HUES6 (cell line): ENCODE results near the gene KLK13.
A peak's percentile ranks its signal among the peaks of the same experiment; 100 is the strongest.

Source experiments
- H3K27ac ChIP-seq: 2 replicates; pipeline ENCODE4 v1.7.0; 2013; ENCODE audit warnings: low read depth, mild to moderate bottlenecking, low read length, inconsistent platforms
- H3K27me3 ChIP-seq: 2 replicates; pipeline ENCODE4 v1.6.1; 2013; ENCODE audit warnings: low read length; ENCODE audit not compliant: control insufficient read depth, insufficient read depth
- H3K36me3 ChIP-seq: 2 replicates; pipeline ENCODE4 v1.6.1; 2013; ENCODE audit warnings: low read length; ENCODE audit not compliant: control insufficient read depth, insufficient read depth
- H3K4me1 ChIP-seq: 2 replicates; pipeline ENCODE4 v1.6.1; 2013; ENCODE audit warnings: low read length; ENCODE audit not compliant: control insufficient read depth, insufficient read depth
- H3K4me3 ChIP-seq: 2 replicates; pipeline ENCODE4 v1.5.1; 2013; ENCODE audit warnings: low read depth, low read length
- H3K9ac ChIP-seq: one replicate; pipeline ENCODE4 v1.6.1; 2013; ENCODE audit warnings: mild to moderate bottlenecking, low read length
- H3K9me3 ChIP-seq: 2 replicates; pipeline ENCODE4 v1.6.1; 2013; ENCODE audit warnings: low read depth, low read length; ENCODE audit not compliant: control insufficient read depth, insufficient read depth

The KLK13 gene

DNA sequence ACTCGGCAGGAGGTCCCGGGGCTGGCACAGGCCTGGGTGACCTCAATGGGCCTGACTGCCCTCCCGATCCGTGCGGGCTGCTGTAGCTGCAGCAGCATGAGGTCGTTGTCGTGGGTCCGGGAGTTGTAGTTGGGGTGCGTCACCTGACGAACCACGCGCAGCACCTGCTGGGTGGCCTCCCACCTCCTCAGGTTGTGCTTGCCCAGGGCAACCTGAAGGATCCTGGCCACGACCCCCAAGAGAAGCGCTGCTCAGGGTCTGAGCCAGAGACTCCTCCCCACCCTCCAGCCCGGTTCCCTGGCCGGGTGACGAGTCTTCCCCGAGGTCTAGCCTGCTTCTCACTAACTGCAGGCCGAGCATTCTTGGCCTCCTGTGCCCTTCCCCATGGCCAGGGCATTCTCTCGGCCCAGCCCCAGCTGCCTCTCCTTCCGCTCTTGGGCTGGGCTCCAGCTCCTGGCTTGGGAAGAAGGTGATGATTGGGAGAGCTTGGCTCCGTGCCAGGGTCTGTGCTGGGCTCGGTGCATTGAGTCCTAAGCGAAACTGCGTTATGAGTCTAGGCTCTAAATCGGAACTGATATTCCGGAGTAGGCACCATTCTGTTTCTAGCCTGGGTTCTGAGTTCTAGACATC lies 14.7 kb upstream of the KLK13 start:
- Histone ChIP-seq H3K4me3 (no peak overlapping the region), H3K27me3 (peaks cover 4% of the 10 kb centered on the region; the same call in 1 of the 2 replicates), H3K36me3 (no peaks in the 10 kb centered on the region), H3K9ac (no peak overlapping the region), H3K27ac (no peak overlapping the region), H3K9me3 (no peaks in the 10 kb centered on the region), H3K4me1 (peaks cover 10% of the 10 kb centered on the region; the same call in 1 of the 2 replicates)

DNA sequence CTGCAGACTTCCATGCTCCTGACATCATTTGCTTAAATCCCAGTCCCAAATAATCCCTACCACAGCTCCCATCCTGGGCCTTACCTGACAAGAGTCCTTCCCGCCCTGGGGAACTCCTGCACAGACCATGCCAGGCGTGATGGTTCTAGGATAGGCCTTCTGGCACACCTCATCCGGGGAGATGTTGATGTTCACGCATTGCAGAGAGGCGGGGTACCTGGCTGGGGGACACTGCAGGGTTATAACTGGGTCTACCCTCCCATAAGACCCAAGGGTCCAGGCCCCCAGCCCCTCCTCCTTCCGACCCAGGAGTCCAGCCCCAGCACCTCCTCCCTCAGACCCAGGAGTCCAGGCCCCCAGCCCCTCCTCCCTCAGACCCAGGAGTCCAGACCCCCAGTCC lies 13.8 kb upstream of the KLK13 start:
- Histone ChIP-seq H3K9me3 (no peaks in the 10 kb centered on the region), H3K27me3 (peaks cover 4% of the 10 kb centered on the region; the same call in 1 of the 2 replicates), H3K9ac (no peak overlapping the region), H3K4me1 (peaks cover 10% of the 10 kb centered on the region; the same call in 1 of the 2 replicates), H3K4me3 (no peak overlapping the region), H3K36me3 (no peaks in the 10 kb centered on the region), H3K27ac (no peak overlapping the region)

DNA sequence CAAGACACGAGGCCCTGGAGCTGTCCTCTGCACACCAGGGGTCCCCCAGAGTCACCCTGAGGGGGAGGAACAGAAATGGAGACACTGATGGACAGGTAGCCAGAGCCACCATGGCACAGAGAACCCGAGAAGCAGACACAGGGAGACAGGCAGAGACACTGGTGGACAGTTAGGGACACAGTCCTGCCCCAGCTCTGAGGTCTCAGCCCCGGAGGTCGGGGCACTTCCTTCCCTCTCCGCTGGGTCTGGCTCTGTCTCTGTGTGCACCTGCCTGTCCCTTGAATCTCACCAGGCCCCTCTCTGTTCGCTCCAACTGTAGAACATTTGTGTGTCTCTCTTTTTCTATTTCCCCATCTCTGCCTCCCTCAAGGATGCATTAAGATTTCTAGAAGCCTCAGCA lies 13.2 kb upstream of the KLK13 start:
- no peak overlapping the region for H3K4me3 ChIP-seq
- peaks cover 3% of the 10 kb centered on the region; the same call in 1 of the 2 replicates for H3K9me3 ChIP-seq
- peaks cover 10% of the 10 kb centered on the region; the same call in 1 of the 2 replicates for H3K4me1 ChIP-seq
- peaks cover under 1% of the 10 kb centered on the region; the same call in 1 of the 2 replicates for H3K27me3 ChIP-seq
- H3K27ac ChIP-seq: no peak overlapping the region
- H3K36me3 ChIP-seq: no peaks in the 10 kb centered on the region
- H3K9ac ChIP-seq: no peak overlapping the region

DNA sequence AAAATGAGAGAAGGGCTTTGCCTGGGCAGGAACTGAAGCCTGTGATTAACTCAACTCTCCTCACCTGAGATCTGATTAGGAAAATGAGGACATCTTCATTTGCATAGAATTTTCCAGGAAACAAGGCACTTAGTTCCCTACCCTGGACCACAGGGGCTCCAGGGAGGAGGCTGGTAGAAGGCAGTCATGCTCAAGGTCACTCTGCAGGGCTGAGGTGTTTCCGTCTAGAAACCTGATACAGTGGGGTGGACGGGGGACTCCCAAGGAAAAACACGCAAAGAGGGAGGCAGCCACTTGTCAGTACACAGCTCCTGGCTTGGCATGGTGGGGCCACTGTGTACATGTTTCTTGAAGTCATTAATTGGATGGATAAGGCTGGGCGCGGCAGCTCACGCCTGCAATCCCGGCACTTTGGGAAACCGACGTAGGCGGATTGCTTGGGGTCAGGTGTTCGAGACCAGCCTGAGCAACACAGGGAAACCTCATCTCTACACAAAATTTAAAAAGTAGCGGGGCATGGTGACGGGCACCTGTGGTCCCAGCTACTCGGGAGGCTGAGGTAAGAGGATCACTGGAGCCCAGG lies 11.8 kb upstream of the KLK13 start:
- Histone ChIP-seq H3K9me3 (peaks cover 5% of the 10 kb centered on the region; the same call in 1 of the 2 replicates), H3K4me1 (peaks cover 6% of the 10 kb centered on the region; the same call in 1 of the 2 replicates), H3K27me3 (no peaks in the 10 kb centered on the region), H3K9ac (no peak overlapping the region), H3K27ac (no peak overlapping the region), H3K36me3 (no peaks in the 10 kb centered on the region), H3K4me3 (no peak overlapping the region)

DNA sequence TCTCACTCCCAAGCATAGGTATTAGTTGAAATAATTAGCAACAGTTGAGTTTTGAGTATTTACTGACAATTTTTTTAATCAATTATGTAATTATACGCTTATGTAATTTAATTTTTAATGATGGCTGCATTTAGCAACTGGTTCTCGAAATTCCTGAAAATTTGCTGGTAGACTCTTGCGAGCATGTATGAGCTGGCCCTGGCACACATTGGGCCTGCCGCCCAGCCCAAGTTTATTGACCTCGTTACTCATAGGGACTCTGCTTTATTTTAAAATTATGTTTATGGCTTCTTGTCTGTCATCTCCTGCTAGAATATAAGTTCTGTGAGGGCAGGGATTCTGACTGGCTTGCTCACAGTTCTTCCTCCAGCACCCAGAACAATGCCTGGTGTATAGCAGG lies 11.1 kb upstream of the KLK13 start:
- Histone ChIP-seq H3K4me3 (no peak overlapping the region), H3K36me3 (no peaks in the 10 kb centered on the region), H3K9me3 (peaks cover 5% of the 10 kb centered on the region; the same call in 1 of the 2 replicates), H3K4me1 (peaks cover 6% of the 10 kb centered on the region; the same call in 1 of the 2 replicates), H3K27ac (no peak overlapping the region), H3K9ac (no peak overlapping the region), H3K27me3 (no peaks in the 10 kb centered on the region)

DNA sequence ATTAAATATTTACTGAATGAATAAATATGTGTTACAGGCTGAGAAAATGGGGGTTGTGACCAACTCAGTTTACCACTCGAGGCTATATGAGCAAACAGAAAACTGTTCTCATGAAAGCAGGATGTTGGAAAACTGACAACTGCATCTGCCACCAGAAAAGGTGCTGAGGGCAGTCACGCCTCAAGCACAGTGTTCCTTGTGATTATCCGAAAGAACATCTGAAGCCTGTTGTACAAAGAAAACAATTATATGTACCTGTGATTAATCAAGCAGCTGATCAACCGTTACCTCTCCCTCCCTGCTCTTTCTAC lies 6.2 kb upstream of the KLK13 start:
- Histone ChIP-seq H3K4me3 (no peak overlapping the region), H3K27me3 (peaks cover 6% of the 10 kb centered on the region; the same call in 1 of the 2 replicates), H3K4me1 (0 out of 2 replicates have a peak, but pooled peaks cover 2% of the 10 kb centered on the region), H3K27ac (no peak overlapping the region), H3K36me3 (no peaks in the 10 kb centered on the region), H3K9ac (no peak overlapping the region), H3K9me3 (peaks cover 7% of the 10 kb centered on the region; the same call in 1 of the 2 replicates)

DNA sequence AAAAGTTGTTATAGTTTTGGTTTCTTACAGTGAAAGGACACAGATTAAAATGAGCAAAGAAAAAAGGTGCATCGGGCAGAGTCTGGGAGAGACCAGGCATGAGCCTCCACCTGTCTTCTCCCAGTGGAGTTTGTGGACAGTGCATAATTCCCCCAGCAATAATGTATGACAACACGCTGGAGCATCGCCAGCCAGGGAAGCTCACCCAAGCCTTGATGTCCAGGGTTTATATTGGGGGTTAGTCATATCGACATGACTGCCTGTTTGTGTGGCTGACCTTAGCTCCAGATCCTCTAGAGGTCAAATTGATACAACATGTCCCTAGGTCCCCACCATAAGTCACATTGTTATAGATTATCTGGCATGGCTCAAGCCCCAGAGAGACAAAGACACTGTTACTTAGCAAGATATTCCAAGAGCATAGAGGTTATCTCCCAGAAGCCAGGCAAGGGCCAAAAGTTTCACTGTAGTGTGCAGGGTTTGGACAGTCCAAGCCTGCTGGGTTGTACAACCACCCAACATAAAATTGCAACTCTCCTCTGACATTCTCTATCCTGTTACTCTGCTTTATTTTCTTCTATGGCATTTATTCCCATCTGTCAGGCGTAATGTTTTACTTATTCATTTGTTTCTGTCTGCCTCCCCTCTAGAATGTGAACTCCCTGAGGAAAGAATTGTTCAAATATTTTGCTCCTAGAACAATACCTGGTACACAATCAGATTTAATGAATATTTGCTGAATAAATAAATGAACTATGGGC lies 5.6 kb upstream of the KLK13 start:
- Histone ChIP-seq H3K4me3 (no peak overlapping the region), H3K9me3 (peaks cover 7% of the 10 kb centered on the region; the same call in 1 of the 2 replicates), H3K27ac (no peak overlapping the region), H3K9ac (no peak overlapping the region), H3K27me3 (peaks cover 11% of the 10 kb centered on the region; the same call in 1 of the 2 replicates), H3K36me3 (no peaks in the 10 kb centered on the region), H3K4me1 (peaks cover 7% of the 10 kb centered on the region; the same call in 1 of the 2 replicates)

DNA sequence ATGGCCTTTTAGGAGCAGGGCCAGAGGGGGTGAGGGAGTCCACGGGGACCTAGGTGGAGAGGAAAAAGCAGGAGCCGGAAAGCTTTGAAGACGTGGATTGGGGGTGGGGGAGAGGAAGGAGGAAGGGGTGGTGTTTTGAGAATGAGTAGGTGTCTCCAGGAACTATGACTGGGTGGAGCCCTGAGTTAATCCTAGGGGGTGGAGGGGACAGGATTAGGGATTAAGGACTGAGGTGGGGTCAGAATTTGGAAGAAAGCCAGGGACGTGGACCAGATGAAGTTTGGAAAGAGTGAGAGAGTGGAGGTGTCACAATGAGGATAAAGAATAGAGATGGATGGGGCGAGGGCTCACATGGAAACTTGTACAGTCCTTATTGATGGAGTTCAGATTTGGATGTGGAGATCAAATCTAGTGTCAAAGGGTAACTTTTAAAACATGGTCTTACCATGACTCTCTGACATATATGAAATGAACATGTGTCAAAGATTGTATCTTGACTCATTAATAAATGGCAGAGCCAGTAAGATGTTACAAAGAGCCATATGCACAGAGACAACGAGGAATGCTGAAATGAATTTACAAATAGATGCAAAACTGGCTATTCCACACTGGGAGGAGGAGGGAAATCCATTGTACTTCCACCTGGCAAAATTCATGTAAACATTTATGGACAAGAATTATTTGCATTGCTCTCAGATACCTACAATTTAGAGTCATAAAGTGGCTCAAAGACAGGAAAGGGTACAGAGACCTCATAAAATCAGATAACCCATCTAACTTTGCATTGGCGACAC lies 1.7 kb upstream of the KLK13 start:
- no peak overlapping the region for H3K4me3 ChIP-seq
- peaks cover 11% of the 10 kb centered on the region; the same call in 1 of the 2 replicates for H3K27me3 ChIP-seq
- H3K9me3 ChIP-seq: 0 out of 2 replicates have a peak, but pooled peaks cover 2% of the 10 kb centered on the region
- no peaks in the 10 kb centered on the region for H3K36me3 ChIP-seq
- no peak overlapping the region for H3K27ac ChIP-seq
- peaks cover 7% of the 10 kb centered on the region; the same call in 1 of the 2 replicates for H3K4me1 ChIP-seq
- H3K9ac ChIP-seq: no peak overlapping the region

DNA sequence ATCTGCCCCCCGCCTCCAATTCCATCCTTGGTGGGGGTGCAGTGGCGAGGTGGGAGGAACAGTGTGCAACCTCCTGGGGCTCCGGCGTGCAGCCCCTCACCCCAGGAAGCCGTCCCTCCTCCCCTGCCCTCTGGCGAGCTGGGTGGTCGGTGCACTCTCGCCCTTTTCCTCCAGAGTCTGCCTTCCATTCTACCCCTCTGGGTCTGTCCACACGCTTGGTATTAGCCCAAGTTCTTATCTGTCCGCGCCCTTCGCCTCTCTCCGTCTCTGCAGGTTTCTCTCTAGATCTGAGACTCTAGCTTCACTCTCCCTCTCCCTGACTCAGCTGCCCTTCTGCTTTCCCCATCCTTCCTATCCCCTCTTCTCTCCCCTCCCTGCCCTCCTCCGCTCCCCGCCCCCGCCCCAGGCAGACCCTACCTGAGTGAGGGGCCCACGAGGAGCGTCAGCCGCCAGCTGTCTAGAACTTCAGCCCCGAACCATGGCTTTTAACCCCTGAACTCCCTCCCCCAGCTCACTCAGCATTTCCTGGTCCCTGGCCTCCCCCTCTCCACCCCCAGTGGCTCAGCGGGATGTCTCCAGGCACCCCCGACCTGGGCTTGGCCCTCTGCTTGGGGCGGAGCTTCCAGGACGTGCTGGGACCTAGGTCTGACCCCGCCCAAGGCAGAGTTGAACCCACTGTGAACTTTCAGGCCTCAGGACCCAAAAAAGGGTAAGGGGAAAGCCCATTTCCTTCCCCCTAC lies 499 bp upstream of the KLK13 start:
- H3K9me3 ChIP-seq: 0 out of 2 replicates have a peak, but pooled peaks cover 2% of the 10 kb centered on the region
- peaks cover 9% of the 10 kb centered on the region; the same call in 1 of the 2 replicates for H3K27me3 ChIP-seq
- H3K9ac ChIP-seq: no peak overlapping the region
- no peak overlapping the region for H3K27ac ChIP-seq
- H3K4me3 ChIP-seq: peak overlapping the region; percentile 68
- H3K36me3 ChIP-seq: no peaks in the 10 kb centered on the region
- peaks cover 7% of the 10 kb centered on the region; the same call in 1 of the 2 replicates for H3K4me1 ChIP-seq

DNA sequence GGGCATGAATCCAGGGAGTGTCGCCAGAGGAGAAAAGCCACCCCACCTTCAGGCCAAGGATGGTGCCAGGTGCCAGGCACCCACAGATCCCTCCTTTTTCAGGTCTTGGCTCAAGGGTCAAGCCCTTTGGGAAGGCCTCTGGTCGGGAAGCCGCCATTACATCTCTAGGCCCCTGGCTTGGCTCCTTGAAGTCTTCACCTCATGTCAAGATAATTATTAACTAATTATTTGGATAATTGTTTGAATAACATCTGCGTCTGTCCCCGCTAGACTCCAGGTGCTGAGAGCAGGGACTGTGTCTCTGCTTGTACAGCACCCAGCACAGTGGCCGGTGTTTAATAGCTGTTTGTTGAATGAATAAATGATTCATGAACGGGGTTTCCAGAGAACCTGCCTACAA lies 1.2 kb downstream of the KLK13 start:
- no peak overlapping the region for H3K27ac ChIP-seq
- no peak overlapping the region for H3K9ac ChIP-seq
- no peak overlapping the region for H3K4me3 ChIP-seq
- H3K4me1 ChIP-seq: peaks cover 7% of the 10 kb centered on the region; the same call in 1 of the 2 replicates
- no peaks in the 10 kb centered on the region for H3K36me3 ChIP-seq
- peaks cover 8% of the 10 kb centered on the region; the same call in 1 of the 2 replicates for H3K27me3 ChIP-seq
- H3K9me3 ChIP-seq: no peaks in the 10 kb centered on the region
